PC-3 (cell line): ENCODE data around the gene HPN. TPM values are rescaled to one million over a fixed set of nuclear protein-coding genes. Genes with fewer than 3 reads are reported as not detected.

Experiments used
- ATAC-seq: fragments of 200-7000 bp; cut with Tn5 transposase; 2 replicates; pipeline ENCODE4 v1.9.1; 2020; ENCODE audit warnings: mild to moderate bottlenecking, moderate library complexity
- BruUV-seq: library from RNA; stranded (reverse); fragments of 400-500 nt; replicated peaks from 2 replicates; lab custom pipeline; 2021; lab: Mats Ljungman, UMichigan
- CTCF ChIA-PET: fragments of 300-600 bp; sonication (Branson Sonifier 250); formaldehyde crosslinking; loops from one replicate; lab custom pipeline; 2022; ENCODE audit warnings: antibody characterized with exemption; lab: Charles Lee
- POLR2A ChIA-PET: fragments of 300-600 bp; sonication (Branson Sonifier 250); formaldehyde crosslinking; loops from one replicate; lab custom pipeline; 2022; ENCODE audit warnings: antibody characterized with exemption; ENCODE audit not compliant: unreplicated experiment; lab: Charles Lee
- DNase-seq: peaks from one replicate; pipeline ENCODE4 v3.0.0-alpha.2; 2015
- H2AFZ ChIP-seq: fragments of 300-600 bp; sonication (generic); 2 replicates; pipeline ENCODE4 v1.6.0; 2016; ENCODE audit warnings: antibody characterized with exemption, low read length
- H3F3A ChIP-seq: fragments of 300-600 bp; sonication (generic); one replicate; pipeline ENCODE4 v1.6.0; 2017; ENCODE audit warnings: antibody characterized with exemption, low read length, control low read depth, mild to moderate bottlenecking; ENCODE audit not compliant: unreplicated experiment
- H3K27ac ChIP-seq: fragments of 300-600 bp; sonication (generic); 2 replicates; pipeline ENCODE4 v1.5.1; 2016; ENCODE audit warnings: mild to moderate bottlenecking, low read length
- H3K27me3 ChIP-seq: fragments of 300-600 bp; sonication (generic); 2 replicates; pipeline ENCODE4 v1.6.1; 2016; ENCODE audit warnings: low read length, mixed read lengths
- H3K36me3 ChIP-seq: fragments of 300-600 bp; sonication (generic); 2 replicates; pipeline ENCODE4 v1.6.1; 2016; ENCODE audit warnings: low read depth, mixed run types, low read length, mixed read lengths
- H3K4me1 ChIP-seq: fragments of 300-600 bp; sonication (generic); 2 replicates; pipeline ENCODE4 v1.5.1; 2016; ENCODE audit warnings: low read length; ENCODE audit not compliant: insufficient read depth
- H3K4me2 ChIP-seq: fragments of 300-600 bp; sonication (generic); 2 replicates; pipeline ENCODE4 v1.6.0; 2016; ENCODE audit warnings: low read length
- H3K4me3 ChIP-seq: fragments of 300-600 bp; sonication (generic); 2 replicates; pipeline ENCODE4 v1.5.1; 2016; ENCODE audit warnings: mild to moderate bottlenecking, low read length, mixed read lengths
- H3K79me2 ChIP-seq: fragments of 300-600 bp; sonication (generic); 2 replicates; pipeline ENCODE4 v1.6.1; 2017; ENCODE audit warnings: low read length, mixed read lengths
- H3K9ac ChIP-seq: fragments of 300-600 bp; sonication (generic); 2 replicates; pipeline ENCODE4 v1.6.0; 2016; ENCODE audit warnings: mild to moderate bottlenecking, low read length
- H3K9me2 ChIP-seq: fragments of 300-600 bp; sonication (generic); replicated peaks from 2 replicates; pipeline ENCODE4 v1.6.1; 2016; ENCODE audit warnings: mixed run types, low read length, mixed read lengths
- H3K9me3 ChIP-seq: fragments of 300-600 bp; sonication (generic); 2 replicates; pipeline ENCODE4 v1.6.1; 2016; ENCODE audit warnings: low read length, mixed read lengths
- H4K20me1 ChIP-seq: fragments of 300-600 bp; sonication (generic); 2 replicates; pipeline ENCODE4 v1.6.1; 2016; ENCODE audit warnings: low read length, mixed read lengths
- CTCF ChIP-seq: fragments of 300-600 bp; sonication (generic); conservative IDR thresholded peaks from 2 replicates; pipeline ENCODE4 v1.5.1; 2017; ENCODE audit warnings: antibody characterized with exemption, low read depth, mild to moderate bottlenecking, low read length
- EZH2 ChIP-seq: fragments of 300-600 bp; sonication (generic); IDR thresholded peaks from one replicate; pipeline ENCODE4 v1.6.1; 2017; ENCODE audit warnings: antibody characterized with exemption, mild to moderate bottlenecking, low read length; ENCODE audit not compliant: unreplicated experiment
- EZH2phosphoT487 ChIP-seq: fragments of 300-600 bp; sonication (generic); IDR thresholded peaks from 2 replicates; pipeline ENCODE4 v1.6.1; 2018; ENCODE audit warnings: mild to moderate bottlenecking, antibody characterized with exemption, low read length, borderline replicate concordance
- intact Hi-C: fragments of 100-400 bp; cut with micrococcal nuclease; formaldehyde crosslinking; loops from 2 replicates; pipeline ENCODE4 v1.9.0; 2023
- total RNA-seq: library from RNA; depleted of rRNA; stranded (reverse); fragments of >200 nt; gene quantifications from 2 replicates; pipeline ENCODE4 v1.2.3, GENCODE V29; 2014

Gene HPN
- total RNA-seq, 1 experiment from 2014 or later: 0.18 TPM

- H3K9me3 ChIP-seq: no peaks in the 10 kb centered on the region
- H2AFZ ChIP-seq: no peak overlapping the region
- no peak overlapping the region for H3K4me3 ChIP-seq
- no TSS peak for BruUV-seq
- intact Hi-C loops: no loop called here
- no peaks in the 10 kb centered on the region for H3K9me2 ChIP-seq
- H3K4me2 ChIP-seq: no peak overlapping the region
- no peaks in the 10 kb centered on the region for H3K79me2 ChIP-seq
- no peaks in the 10 kb centered on the region for H3K27me3 ChIP-seq
- H3K9ac ChIP-seq: no peak overlapping the region
- no peak; the same call in 1 of the 2 replicates for ATAC-seq
- TF ChIP-seq EZH2phosphoT487 (no peak), CTCF (peak; percentile 94)
- peak; percentile 62 for DNase-seq
- ChIA-PET CTCF (interaction anchor here (0.7 to 1.2 kb wide), 5 partner anchors 19 to 97 kb away, joined by 3 to 8 read pairs (median 3); no protein-coding TSS in a partner anchor), POLR2A (no interaction called here)
- H3F3A ChIP-seq: no peaks in the 10 kb centered on the region
- peaks cover 9% of the 10 kb centered on the region; the same call in 1 of the 2 replicates for H3K4me1 ChIP-seq
- H3K27ac ChIP-seq: no peak overlapping the region
- no peaks in the 10 kb centered on the region for H4K20me1 ChIP-seq
- no peaks in the 10 kb centered on the region for H3K36me3 ChIP-seq
These were observed 3.0 kb downstream of the HPN start for GRCh38 chr19:35044317-35045117.

GRCh38 chr19:35045667-35046300, 4.3 kb downstream of the HPN start:
- Histone ChIP-seq H3K27ac (no peak overlapping the region), H3K4me1 (peaks cover 6% of the 10 kb centered on the region; the same call in 1 of the 2 replicates), H3K4me3 (no peak overlapping the region), H3K27me3 (no peaks in the 10 kb centered on the region), H2AFZ (no peak overlapping the region), H4K20me1 (no peaks in the 10 kb centered on the region), H3K9ac (no peak overlapping the region), H3K9me3 (no peaks in the 10 kb centered on the region), H3K79me2 (no peaks in the 10 kb centered on the region), H3F3A (no peaks in the 10 kb centered on the region), H3K9me2 (no peaks in the 10 kb centered on the region), H3K4me2 (no peak overlapping the region), H3K36me3 (no peaks in the 10 kb centered on the region)
- no peak for TF ChIP-seq EZH2phosphoT487
- TF ChIP-seq CTCF: peak; percentile 35; the same call in 1 of the 2 replicates
- intact Hi-C loops: no loop called here
- POLR2A ChIA-PET: no interaction called here
- ATAC-seq (no peak), DNase-seq (peak; percentile 24)
- BruUV-seq: no TSS peak
- CTCF ChIA-PET: no interaction called here

- Histone ChIP-seq H3K36me3 (no peaks in the 10 kb centered on the region), H3K79me2 (no peaks in the 10 kb centered on the region)
These were observed 4.9 kb downstream of the HPN start for GRCh38 chr19:35046461-35046860.

More at GRCh38 chr19:35046461-35046860, 4.9 kb downstream of the HPN start:
- DNase-seq: no peak
- TF ChIP-seq CTCF (no peak), EZH2 (no peak), EZH2phosphoT487 (no peak)
- ChIA-PET POLR2A (no interaction called here), CTCF (no interaction called here)
- H3F3A ChIP-seq: no peaks in the 10 kb centered on the region
- H3K9me2 ChIP-seq: no peaks in the 10 kb centered on the region
- H3K27me3 ChIP-seq: no peaks in the 10 kb centered on the region
- H3K4me1 ChIP-seq: no peaks in the 10 kb centered on the region
- no peak overlapping the region for H3K4me2 ChIP-seq
- BruUV-seq: no TSS peak
- no peak for ATAC-seq
- no peak overlapping the region for H3K9ac ChIP-seq
- H4K20me1 ChIP-seq: no peaks in the 10 kb centered on the region
- H3K9me3 ChIP-seq: no peaks in the 10 kb centered on the region
- H3K4me3 ChIP-seq: no peak overlapping the region
- H3K27ac ChIP-seq: no peak overlapping the region
- intact Hi-C loops: no loop called here
- H2AFZ ChIP-seq: no peak overlapping the region
